ENCODE measurements around the gene GPSM1.

GRCh38 chr9:136379003-136379287 is 51.6 kb downstream of the GPSM1 start:
- TF ChIP-seq CTCF (IDR thresholded peaks at IDR 0.05 in 2 of 3, conservative IDR thresholded peaks at IDR 0.05 in 1 of 3; ENCODE audit: borderline replicate concordance in 1 of 3, insufficient read depth in 1 of 3, low read depth in 2 of 3, low read length in 2 of 3) (no peak), POLR2AphosphoS5 (IDR thresholded peaks at IDR 0.05; ENCODE audit: low read depth, low read length) (no peak), MAX (IDR thresholded peaks at IDR 0.05) (no peak), POLR2A (IDR thresholded peaks at IDR 0.05; ENCODE audit: borderline replicate concordance, extremely low read depth, insufficient read depth, insufficient read length) (no peak), RAD21 (IDR thresholded peaks at IDR 0.05; ENCODE audit: low read depth) (no peak), REST (IDR thresholded peaks at IDR 0.05; ENCODE audit: low read depth) (no peak), EZH2 (IDR thresholded peaks at IDR 0.05) (no peak), FOSL1 (IDR thresholded peaks at IDR 0.05; ENCODE audit: low read depth) (no peak), YY1 (IDR thresholded peaks at IDR 0.05; ENCODE audit: extremely low read depth, insufficient replicate concordance, low read depth, low read length) (no peak), SP1 (IDR thresholded peaks at IDR 0.05; ENCODE audit: low read depth) (no peak), SIN3A (IDR thresholded peaks at IDR 0.05; ENCODE audit: low read depth) (no peak)

Data from HCT116 (cell line).